ENCODE results near the gene GUCA2A.

DNA sequence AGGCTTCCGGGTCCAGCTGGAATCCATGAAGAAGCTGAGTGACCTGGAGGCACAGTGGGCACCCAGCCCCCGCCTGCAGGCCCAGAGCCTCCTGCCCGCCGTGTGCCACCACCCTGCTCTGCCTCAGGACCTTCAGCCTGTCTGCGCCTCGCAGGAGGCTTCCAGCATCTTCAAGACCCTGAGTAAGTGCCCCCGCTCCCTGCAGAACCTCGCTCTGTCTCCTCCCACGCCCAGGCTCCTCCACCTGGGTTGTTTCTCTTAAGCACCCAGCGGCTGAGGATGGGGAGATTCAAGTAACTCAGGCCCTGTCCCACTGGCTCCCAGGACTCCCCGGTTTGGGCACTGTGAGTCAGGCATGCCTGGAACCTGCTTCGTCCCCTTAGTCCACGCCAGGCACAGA lies 9.9 kb downstream of the GUCA2A start:
- TF ChIP-seq, protein P1, sequence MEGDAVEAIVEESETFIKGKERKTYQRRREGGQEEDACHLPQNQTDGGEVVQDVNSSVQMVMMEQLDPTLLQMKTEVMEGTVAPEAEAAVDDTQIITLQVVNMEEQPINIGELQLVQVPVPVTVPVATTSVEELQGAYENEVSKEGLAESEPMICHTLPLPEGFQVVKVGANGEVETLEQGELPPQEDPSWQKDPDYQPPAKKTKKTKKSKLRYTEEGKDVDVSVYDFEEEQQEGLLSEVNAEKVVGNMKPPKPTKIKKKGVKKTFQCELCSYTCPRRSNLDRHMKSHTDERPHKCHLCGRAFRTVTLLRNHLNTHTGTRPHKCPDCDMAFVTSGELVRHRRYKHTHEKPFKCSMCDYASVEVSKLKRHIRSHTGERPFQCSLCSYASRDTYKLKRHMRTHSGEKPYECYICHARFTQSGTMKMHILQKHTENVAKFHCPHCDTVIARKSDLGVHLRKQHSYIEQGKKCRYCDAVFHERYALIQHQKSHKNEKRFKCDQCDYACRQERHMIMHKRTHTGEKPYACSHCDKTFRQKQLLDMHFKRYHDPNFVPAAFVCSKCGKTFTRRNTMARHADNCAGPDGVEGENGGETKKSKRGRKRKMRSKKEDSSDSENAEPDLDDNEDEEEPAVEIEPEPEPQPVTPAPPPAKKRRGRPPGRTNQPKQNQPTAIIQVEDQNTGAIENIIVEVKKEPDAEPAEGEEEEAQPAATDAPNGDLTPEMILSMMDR (IDR thresholded peaks at IDR 0.05), result no peak
- no peak for TF ChIP-seq TCF7L2 (IDR thresholded peaks at IDR 0.05; ENCODE audit: low read depth, low read length)

Measured in Panc1 (cell line).